ENCODE results near the gene TMEM95.

Gene TMEM95

GRCh38 chr17:7351665-7352502 lies 3.1 kb upstream of the TMEM95 start, which contains the start of gene KCTD11 (continued):
- TF ChIP-seq HIC1 (tag by site-specific recombination; IDR thresholded peaks at IDR 0.05): no peak; the same call in none of the 2 replicates
- TF ChIP-seq SP3 (tag by site-specific recombination; IDR thresholded peaks at IDR 0.05): peak; percentile 86
- TF ChIP-seq ZBTB10 (tag by site-specific recombination; IDR thresholded peaks at IDR 0.05): no peak; the same call in 1 of the 2 replicates
- peak; percentile 85 for TF ChIP-seq CTCF (tag by site-specific recombination; IDR thresholded peaks at IDR 0.05)
- no peak for TF ChIP-seq ZNF596 (tag by site-specific recombination; IDR thresholded peaks at IDR 0.05)
- no peak for TF ChIP-seq GLI2 (tag by site-specific recombination; IDR thresholded peaks at IDR 0.05; ENCODE audit: borderline replicate concordance, low read depth)
- peak; percentile 88 for TF ChIP-seq ZBTB17 (tag by site-specific recombination; IDR thresholded peaks at IDR 0.05)
- 0 out of 2 replicates have a peak, but pooled peaks have one; percentile 40 for TF ChIP-seq ZNF629 (tag by site-specific recombination; IDR thresholded peaks at IDR 0.05)
- TF ChIP-seq ZSCAN5A (tag by site-specific recombination; IDR thresholded peaks at IDR 0.05): 0 out of 2 replicates have a peak, but pooled peaks have one; percentile 24
- TF ChIP-seq MZF1 (tag by site-specific recombination; IDR thresholded peaks at IDR 0.05; ENCODE audit: borderline replicate concordance): 0 out of 2 replicates have a peak, but pooled peaks have one; percentile 22
- peak; percentile 73 for TF ChIP-seq ZFP69B (tag by site-specific recombination; IDR thresholded peaks at IDR 0.05)
- TF ChIP-seq KLF16 (tag by site-specific recombination; IDR thresholded peaks at IDR 0.05): peak; percentile 83
- 0 out of 2 replicates have a peak, but pooled peaks have one; percentile 28 for TF ChIP-seq OSR2 (tag by site-specific recombination; IDR thresholded peaks at IDR 0.05)
- TF ChIP-seq MEIS1 (CRISPR knock-in tag; IDR thresholded peaks at IDR 0.05; ENCODE audit: borderline replicate concordance): no peak
- TF ChIP-seq ZNF148 (tag by site-specific recombination; IDR thresholded peaks at IDR 0.05; ENCODE audit: borderline replicate concordance): no peak
- TF ChIP-seq ZNF223 (tag by site-specific recombination; IDR thresholded peaks at IDR 0.05): peak; percentile 81
- peak; percentile 63; the same call in 1 of the 2 replicates for TF ChIP-seq KLF7 (tag by site-specific recombination; IDR thresholded peaks at IDR 0.05; ENCODE audit: borderline replicate concordance)
- TF ChIP-seq ZNF335 (tag by site-specific recombination; conservative IDR thresholded peaks at IDR 0.05): peak; percentile 73
- no peak for TF ChIP-seq ZNF501 (tag by site-specific recombination; IDR thresholded peaks at IDR 0.05)
- peak; percentile 82 for TF ChIP-seq SP2 (tag by site-specific recombination; IDR thresholded peaks at IDR 0.05)
- peak; percentile 93 for TF ChIP-seq EGR2 (tag by site-specific recombination; IDR thresholded peaks at IDR 0.05; ENCODE audit: low read depth)
- TF ChIP-seq ZNF423 (tag by site-specific recombination; IDR thresholded peaks at IDR 0.05): peak; percentile 91
- TF ChIP-seq KLF8 (tag by site-specific recombination; IDR thresholded peaks at IDR 0.05): peak; percentile 92
- no peak for TF ChIP-seq ZNF514 (tag by site-specific recombination; IDR thresholded peaks at IDR 0.05)
- peak; percentile 67; the same call in 1 of the 2 replicates for TF ChIP-seq ZNF398 (tag by site-specific recombination; IDR thresholded peaks at IDR 0.05)
